C4-2B (cell line): Measurements from ENCODE around the gene PDZD8.
"Not testable (repeated sequence)": the region's sequence is repeated elsewhere in the genome, so short reads cannot be mapped to it uniquely, and the experiment has no call there.

Experiments used
- H3K27ac ChIP-seq: fragments of 450-650 bp; 2 replicates; pipeline ENCODE4 v1.5.1; 2017
- CTCF ChIP-seq: fragments of 450-650 bp; conservative IDR thresholded peaks from 2 replicates; pipeline ENCODE4 v1.5.1; 2017; ENCODE audit warnings: mild to moderate bottlenecking
- ZFX ChIP-seq: fragments of 450-650 bp; IDR thresholded peaks from 2 replicates; pipeline ENCODE4 v1.6.1; 2017

The PDZD8 gene

GRCh38 chr10:117318909-117319308 lies 56.3 kb downstream of the PDZD8 start:
- TF ChIP-seq CTCF (peak; percentile 68), ZFX (no peak)
- H3K27ac ChIP-seq, result no peak overlapping the region

- TF ChIP-seq CTCF, result no peak
- TF ChIP-seq ZFX, result no peak
- no peak overlapping the region for H3K27ac ChIP-seq
Observed at GRCh38 chr10:117316701-117317100, 58.5 kb downstream of the PDZD8 start.

- TF ChIP-seq ZFX, result no peak
- no peak overlapping the region for H3K27ac ChIP-seq
Observed at GRCh38 chr10:117313641-117314040, 61.6 kb downstream of the PDZD8 start.

GRCh38 chr10:117312430-117312829 lies 62.8 kb downstream of the PDZD8 start:
- H3K27ac ChIP-seq, result no peak overlapping the region; the same call in 1 of the 2 replicates
- TF ChIP-seq ZFX (no peak), CTCF (no peak)

- no peak for TF ChIP-seq CTCF
- TF ChIP-seq ZFX, result no peak
Observed at GRCh38 chr10:117311261-117311660, 64.0 kb downstream of the PDZD8 start.

GRCh38 chr10:117306674-117307073 lies 68.6 kb downstream of the PDZD8 start:
- no peak overlapping the region for H3K27ac ChIP-seq
- TF ChIP-seq CTCF (no peak), ZFX (no peak)

More at GRCh38 chr10:117311261-117311660, 64.0 kb downstream of the PDZD8 start:
- H3K27ac ChIP-seq, result no peak overlapping the region

GRCh38 chr10:117303451-117303850 lies 71.8 kb downstream of the PDZD8 start:
- not testable (repeated sequence) for H3K27ac ChIP-seq

- TF ChIP-seq ZFX, result no peak
- no peak for TF ChIP-seq CTCF
- H3K27ac ChIP-seq, result no peak overlapping the region
Observed at GRCh38 chr10:117300671-117301070, 74.6 kb downstream of the PDZD8 start.

GRCh38 chr10:117299435-117299834 lies 75.8 kb downstream of the PDZD8 start:
- no peak overlapping the region for H3K27ac ChIP-seq
- no peak for TF ChIP-seq CTCF
- no peak for TF ChIP-seq ZFX
